A172 (cell line): ENCODE data around the gene AKR1A1. TPM values are rescaled to one million over a fixed set of nuclear protein-coding genes. Genes with fewer than 3 reads are reported as not detected.
A peak's percentile ranks its signal among the peaks of the same experiment; 100 is the strongest.

ENCODE experiments used
- DNase-seq: peaks from one replicate; pipeline ENCODE4 v3.0.0-alpha.2; 2015; ENCODE audit warnings: low spot score
- total RNA-seq: library from RNA; depleted of rRNA; stranded (reverse); fragments of >200 nt; shearing (Covaris generic); gene quantifications from 2 replicates; pipeline ENCODE4 v1.2.3, GENCODE V29; 2014; rRNA removed

The AKR1A1 gene
- total RNA-seq, 1 experiment from 2014 or later: 99.4 TPM

DNA sequence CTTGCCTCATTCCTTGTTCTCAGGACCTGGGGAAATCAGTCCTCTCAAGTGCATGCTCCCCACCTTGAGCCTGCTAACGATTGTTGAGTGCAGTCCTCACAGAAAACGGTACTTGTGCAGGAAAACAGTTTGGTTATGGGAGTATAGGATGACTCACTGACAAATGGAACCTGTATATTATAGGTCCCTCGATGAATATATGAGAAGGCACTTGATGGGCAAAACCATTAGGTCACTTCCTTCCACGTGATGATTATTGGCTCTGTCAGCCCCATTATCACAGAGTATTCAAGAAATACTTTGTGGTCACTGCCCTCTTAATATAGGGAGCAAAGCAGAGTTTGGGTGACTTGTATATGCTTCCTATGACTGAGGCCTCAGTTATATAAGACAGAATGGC is 67.0 kb downstream of the AKR1A1 start:
- peak; percentile 41 for DNase-seq

GRCh38 chr1:45619149-45619921 is 68.7 kb downstream of the AKR1A1 start:
- no peak for DNase-seq

Other genes with a start within 250 kb of the AKR1A1 start
- not detected in 2 replicates for gene HPDL, start 223.9 kb upstream of the AKR1A1 start, total RNA-seq
- gene TOE1, start 210.7 kb upstream of the AKR1A1 start, total RNA-seq: 10.8 and 14.9 TPM in 2 replicates
- gene MUTYH, start 210.4 kb upstream of the AKR1A1 start, total RNA-seq: 8.9 and 13.2 TPM in 2 replicates
- 0.52 and 0.84 TPM in 2 replicates for gene TESK2, start 59.7 kb upstream of the AKR1A1 start, total RNA-seq
- gene CCDC163, start 50.8 kb upstream of the AKR1A1 start, total RNA-seq: 1.3 and 2.8 TPM in 2 replicates
- gene MMACHC, start 50.5 kb upstream of the AKR1A1 start, total RNA-seq: 2.8 and 4.7 TPM in 2 replicates
- gene PRDX1, start 28.9 kb upstream of the AKR1A1 start, total RNA-seq: 1,113 and 1,123 TPM in 2 replicates
- gene NASP, start 33.2 kb downstream of the AKR1A1 start, total RNA-seq: 135 and 136 TPM in 2 replicates
- gene CCDC17, start 73.2 kb downstream of the AKR1A1 start, total RNA-seq: 0.26 and 0.38 TPM in 2 replicates
- gene GPBP1L1, start 135.7 kb downstream of the AKR1A1 start, total RNA-seq: 64.5 and 103 TPM in 2 replicates
- 41.8 and 44.8 TPM in 2 replicates for gene TMEM69, start 137.4 kb downstream of the AKR1A1 start, total RNA-seq
- 9.7 and 11.4 TPM in 2 replicates for gene IPP, start 199.8 kb downstream of the AKR1A1 start, total RNA-seq